GM21367 (cell line): ENCODE measurements around the gene PNLIPRP2.

Experiments used
- ATAC-seq: cut with Tn5 transposase; IDR thresholded peaks from one replicate; pipeline ENCODE4 v1.9.1; 2021; ENCODE audit not compliant: unreplicated experiment

Gene PNLIPRP2

GRCh38 chr10:116654816-116655215 is 34.1 kb downstream of the PNLIPRP2 start:
- ATAC-seq, result no peak

GRCh38 chr10:116655568-116655967 is 34.8 kb downstream of the PNLIPRP2 start:
- ATAC-seq, result no peak

- no peak for ATAC-seq
Measured at GRCh38 chr10:116656044-116656443, 35.3 kb downstream of the PNLIPRP2 start.

GRCh38 chr10:116657863-116658551 is 37.3 kb downstream of the PNLIPRP2 start:
- ATAC-seq, result no peak

GRCh38 chr10:116659049-116659670 is 38.4 kb downstream of the PNLIPRP2 start:
- no peak for ATAC-seq

GRCh38 chr10:116660860-116661259 is 40.1 kb downstream of the PNLIPRP2 start:
- ATAC-seq, result no peak

GRCh38 chr10:116663342-116663741 is 42.6 kb downstream of the PNLIPRP2 start:
- ATAC-seq, result no peak

GRCh38 chr10:116664631-116665030 is 43.9 kb downstream of the PNLIPRP2 start:
- ATAC-seq, result no peak

GRCh38 chr10:116665541-116666125 is 44.9 kb downstream of the PNLIPRP2 start:
- no peak for ATAC-seq

- no peak for ATAC-seq
Measured at GRCh38 chr10:116667484-116667883, 46.7 kb downstream of the PNLIPRP2 start.

- ATAC-seq, result no peak
Measured at GRCh38 chr10:116668018-116668417, 47.3 kb downstream of the PNLIPRP2 start.

GRCh38 chr10:116668446-116668845 is 47.7 kb downstream of the PNLIPRP2 start:
- no peak for ATAC-seq

- ATAC-seq, result no peak
Measured at GRCh38 chr10:116669080-116669479, 48.3 kb downstream of the PNLIPRP2 start.

- no peak for ATAC-seq
Measured at GRCh38 chr10:116669832-116670644, 49.3 kb downstream of the PNLIPRP2 start.

GRCh38 chr10:116670706-116671105 is 50.0 kb downstream of the PNLIPRP2 start:
- ATAC-seq, result no peak

GRCh38 chr10:116671274-116671926 is 50.6 kb downstream of the PNLIPRP2 start:
- ATAC-seq, result no peak

GRCh38 chr10:116672891-116673290 is 52.1 kb downstream of the PNLIPRP2 start:
- no peak for ATAC-seq

- ATAC-seq, result no peak
Measured at GRCh38 chr10:116673866-116674265, 53.1 kb downstream of the PNLIPRP2 start.

- no peak for ATAC-seq
Measured at GRCh38 chr10:116674901-116675423, 54.2 kb downstream of the PNLIPRP2 start.

- no peak for ATAC-seq
Measured at GRCh38 chr10:116676118-116676517, 55.4 kb downstream of the PNLIPRP2 start.

GRCh38 chr10:116676633-116677032 is 55.9 kb downstream of the PNLIPRP2 start:
- ATAC-seq, result no peak
